Stimulated activated naive CD8-positive, alpha-beta T cell treated with anti-CD3 and anti-CD28 coated beads, Interleukin-15, amount 100 ng/mL, for 72 hours (primary cell): ENCODE measurements around the gene SUGCT.

Experiments
- ATAC-seq: fragments of 150-1000 bp; cut with Tn5 transposase; 2 replicates; pipeline ENCODE4 v1.10.0; 2021; ENCODE audit warnings: mild to moderate bottlenecking, moderate library complexity
- DNase-seq, 2 donors: peaks; one replicate each; pipeline ENCODE4 v3.0.0; 2021 to 2022
- H3K27ac Mint-ChIP-seq, 2 donors: one replicate each; pipeline ENCODE4 v1.8.0; 2022; ENCODE audit warnings: mild to moderate bottlenecking in 2 of 2, mixed read lengths in 2 of 2, moderate library complexity in 2 of 2
- H3K27me3 Mint-ChIP-seq: one replicate; pipeline ENCODE4 v1.8.0; 2022; ENCODE audit warnings: mixed read lengths
- H3K4me1 Mint-ChIP-seq: one replicate; pipeline ENCODE4 v1.8.0; 2022; ENCODE audit warnings: mild to moderate bottlenecking, mixed read lengths
- H3K4me3 Mint-ChIP-seq, 2 donors: one replicate each; pipeline ENCODE4 v1.8.0; 2022; ENCODE audit warnings: mild to moderate bottlenecking in 2 of 2, mixed read lengths in 2 of 2, moderate library complexity in 1 of 2
- H3K9me3 Mint-ChIP-seq, 2 donors: one replicate each; pipeline ENCODE4 v1.8.0; 2022; ENCODE audit warnings: mixed read lengths in 2 of 2

The SUGCT gene

DNA sequence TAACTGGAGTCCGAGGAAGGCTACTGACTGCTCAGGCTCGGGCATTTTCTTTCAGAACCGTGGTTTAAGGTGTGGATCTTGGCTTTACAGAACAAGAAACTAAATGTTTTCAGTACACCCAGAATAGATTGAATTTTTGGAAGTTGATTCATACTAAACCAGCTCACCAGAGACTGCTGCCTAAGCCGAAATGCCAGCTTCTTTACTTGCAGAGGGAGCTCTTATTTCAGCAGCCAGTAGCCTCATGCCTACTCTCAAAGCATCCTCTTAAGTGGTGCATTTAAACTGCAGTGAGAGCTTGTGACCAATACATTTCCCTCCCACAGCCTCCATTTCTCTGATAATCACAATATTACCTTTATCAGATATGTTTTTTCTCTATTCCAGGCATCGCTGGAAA lies 615.1 kb downstream of the SUGCT start:
- Mint-ChIP-seq H3K27ac (no peak overlapping the region), H3K4me1 (no peaks in the 10 kb centered on the region), H3K4me3 (no peak overlapping the region), H3K27me3 (no peaks in the 10 kb centered on the region), H3K9me3 (no peaks in the 10 kb centered on the region)
- DNase-seq (no peak), ATAC-seq (no peak)

DNA sequence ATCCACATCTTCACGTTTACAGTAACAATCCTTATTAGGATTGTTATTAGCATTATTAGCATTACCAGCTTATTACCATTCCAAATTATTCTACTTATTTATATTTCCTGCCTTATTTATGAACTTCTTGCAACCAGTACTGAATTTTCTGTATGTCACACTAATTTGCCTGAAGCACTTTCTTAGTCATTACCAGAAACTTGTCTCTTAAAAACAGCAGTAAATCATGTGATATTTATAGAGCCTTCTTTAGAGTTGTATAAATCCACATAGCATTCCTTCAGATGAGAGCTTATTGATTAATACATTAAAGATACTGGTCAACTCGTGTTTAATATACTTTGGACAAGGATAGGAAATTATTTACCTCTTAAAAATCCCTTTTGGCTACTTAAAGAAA lies 618.6 kb downstream of the SUGCT start:
- Mint-ChIP-seq H3K9me3 (no peaks in the 10 kb centered on the region), H3K27ac (no peak overlapping the region), H3K4me1 (no peaks in the 10 kb centered on the region), H3K4me3 (no peak overlapping the region), H3K27me3 (no peaks in the 10 kb centered on the region)
- ATAC-seq (no peak), DNase-seq (no peak)

DNA sequence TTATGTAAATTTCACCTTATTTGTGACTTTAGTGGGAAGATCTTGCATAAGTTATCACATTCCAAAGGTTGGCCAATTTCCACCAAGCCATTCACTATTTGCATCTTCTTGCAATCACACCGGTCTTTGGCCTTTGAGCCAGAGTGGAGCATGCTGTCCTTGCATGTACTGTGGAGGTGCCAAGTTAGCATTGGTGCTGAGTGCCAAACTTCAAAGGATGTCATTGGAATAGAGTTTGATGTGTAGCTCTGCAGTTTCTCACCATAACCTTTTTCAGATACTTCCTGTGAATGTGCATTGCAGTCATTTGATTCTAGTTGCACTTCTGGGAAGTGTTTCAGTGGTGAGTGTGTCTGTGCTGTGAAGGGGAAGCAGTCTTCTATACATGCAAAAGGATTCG lies 620.6 kb downstream of the SUGCT start:
- no peak for ATAC-seq
- no peaks in the 10 kb centered on the region for H3K27me3 Mint-ChIP-seq
- H3K4me1 Mint-ChIP-seq, result no peaks in the 10 kb centered on the region
- no peaks in the 10 kb centered on the region for H3K9me3 Mint-ChIP-seq
- H3K4me3 Mint-ChIP-seq, result no peak overlapping the region
- H3K27ac Mint-ChIP-seq, result no peak overlapping the region
- no peak for DNase-seq

DNA sequence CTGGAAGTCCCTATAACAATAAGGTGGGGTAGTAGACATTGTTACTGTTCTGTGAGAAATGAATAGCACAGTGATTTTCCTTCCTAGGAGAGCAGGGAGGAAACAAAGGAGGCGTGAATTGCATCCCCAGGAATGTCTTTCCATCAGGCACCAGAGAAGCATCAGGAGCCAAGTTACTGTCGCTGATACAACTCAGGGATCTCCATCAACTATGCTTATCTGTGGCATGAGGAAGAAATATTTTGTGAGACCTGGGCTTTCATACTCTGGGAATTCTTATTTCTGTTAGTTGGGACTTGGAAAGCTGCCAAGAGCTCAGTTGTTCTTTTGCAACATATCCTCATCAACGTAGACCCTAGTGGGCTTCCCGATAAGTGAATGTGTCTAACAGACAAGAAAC lies 622.3 kb downstream of the SUGCT start:
- no peak overlapping the region for H3K4me3 Mint-ChIP-seq
- no peak overlapping the region for H3K27ac Mint-ChIP-seq
- H3K9me3 Mint-ChIP-seq, result no peaks in the 10 kb centered on the region
- H3K27me3 Mint-ChIP-seq, result no peaks in the 10 kb centered on the region
- ATAC-seq (no peak), DNase-seq (no peak)
- H3K4me1 Mint-ChIP-seq, result no peaks in the 10 kb centered on the region

DNA sequence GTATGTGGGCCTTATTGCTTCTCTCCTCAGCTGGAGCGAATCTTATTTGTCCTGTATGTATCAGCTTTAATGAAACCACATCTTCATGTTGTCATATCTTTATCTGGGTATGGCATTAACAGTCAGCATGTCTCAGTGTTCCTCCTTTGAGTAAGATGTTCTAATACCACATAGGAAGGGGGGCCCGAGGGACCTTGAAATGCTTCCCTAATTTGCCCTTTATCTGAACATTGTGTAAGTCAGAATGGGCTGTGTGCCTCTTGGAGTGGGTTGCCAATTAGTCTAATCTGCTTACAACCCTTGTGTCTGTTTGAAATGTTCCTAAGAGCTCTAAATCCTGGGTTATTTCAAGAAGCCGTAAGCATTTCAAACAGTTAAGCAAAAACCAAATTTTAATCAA lies 623.8 kb downstream of the SUGCT start:
- H3K9me3 Mint-ChIP-seq, result no peaks in the 10 kb centered on the region
- DNase-seq (no peak), ATAC-seq (no peak)
- H3K4me3 Mint-ChIP-seq, result no peak overlapping the region
- no peaks in the 10 kb centered on the region for H3K27me3 Mint-ChIP-seq
- no peaks in the 10 kb centered on the region for H3K4me1 Mint-ChIP-seq
- no peak overlapping the region for H3K27ac Mint-ChIP-seq

DNA sequence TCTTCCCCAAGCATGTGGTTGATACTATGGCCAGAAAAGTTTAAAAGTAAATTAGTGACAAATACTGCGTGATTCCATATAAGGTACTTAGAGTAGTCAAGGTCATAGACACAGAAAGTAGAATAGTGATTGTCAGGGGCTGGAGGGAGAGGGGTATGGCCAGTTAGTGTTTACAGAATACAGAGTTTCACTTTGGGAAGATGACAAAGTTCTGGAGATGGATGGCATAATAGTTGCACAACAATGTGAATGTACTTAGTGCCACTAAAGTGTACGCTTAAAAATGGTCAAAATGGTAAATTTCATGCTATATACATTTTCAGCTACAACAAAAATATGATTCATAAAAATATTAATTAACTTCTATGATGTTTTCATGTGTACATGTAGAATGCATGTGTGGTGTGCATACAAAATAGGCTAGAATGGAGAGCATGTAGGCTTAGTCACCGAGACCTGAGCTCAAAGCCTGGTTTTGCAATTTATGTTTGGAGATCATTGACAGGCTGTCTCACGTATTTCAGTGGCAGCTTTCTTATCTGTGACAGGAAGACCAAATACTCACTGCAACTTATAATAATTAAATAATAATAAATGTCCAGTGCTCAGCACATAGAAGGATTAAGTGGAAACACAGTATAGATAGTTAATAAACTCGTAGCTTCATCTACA lies 625.6 kb downstream of the SUGCT start:
- H3K4me3 Mint-ChIP-seq, result no peak overlapping the region
- no peaks in the 10 kb centered on the region for H3K27me3 Mint-ChIP-seq
- no peaks in the 10 kb centered on the region for H3K9me3 Mint-ChIP-seq
- H3K4me1 Mint-ChIP-seq, result peaks cover under 1% of the 10 kb centered on the region
- ATAC-seq, result no peak
- no peak for DNase-seq
- peak overlapping the region in 1 of 2 donors; percentile 68 for H3K27ac Mint-ChIP-seq

DNA sequence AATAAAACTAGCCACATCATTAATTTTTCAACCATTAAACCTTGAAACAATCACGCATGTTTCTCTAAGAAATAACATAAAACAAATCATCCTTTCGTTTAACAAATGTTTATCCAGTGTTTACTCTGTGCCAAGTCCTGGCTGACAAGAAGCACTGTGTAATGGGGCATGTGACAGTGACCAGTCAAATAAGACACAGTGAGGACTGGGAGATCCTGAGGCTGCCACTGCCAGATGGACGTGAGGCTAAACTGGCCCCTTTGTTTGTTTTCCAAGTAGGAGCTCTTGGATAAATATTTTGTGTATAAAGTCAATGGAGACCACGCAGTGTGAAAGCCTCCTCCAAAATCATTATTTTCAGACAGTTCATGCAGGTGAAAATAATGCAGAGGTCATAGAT lies 626.2 kb downstream of the SUGCT start:
- Mint-ChIP-seq H3K4me1 (peaks cover 5% of the 10 kb centered on the region), H3K4me3 (no peak overlapping the region), H3K27ac (no peak overlapping the region), H3K27me3 (no peaks in the 10 kb centered on the region), H3K9me3 (no peaks in the 10 kb centered on the region)
- no peak for ATAC-seq
- DNase-seq, result no peak

DNA sequence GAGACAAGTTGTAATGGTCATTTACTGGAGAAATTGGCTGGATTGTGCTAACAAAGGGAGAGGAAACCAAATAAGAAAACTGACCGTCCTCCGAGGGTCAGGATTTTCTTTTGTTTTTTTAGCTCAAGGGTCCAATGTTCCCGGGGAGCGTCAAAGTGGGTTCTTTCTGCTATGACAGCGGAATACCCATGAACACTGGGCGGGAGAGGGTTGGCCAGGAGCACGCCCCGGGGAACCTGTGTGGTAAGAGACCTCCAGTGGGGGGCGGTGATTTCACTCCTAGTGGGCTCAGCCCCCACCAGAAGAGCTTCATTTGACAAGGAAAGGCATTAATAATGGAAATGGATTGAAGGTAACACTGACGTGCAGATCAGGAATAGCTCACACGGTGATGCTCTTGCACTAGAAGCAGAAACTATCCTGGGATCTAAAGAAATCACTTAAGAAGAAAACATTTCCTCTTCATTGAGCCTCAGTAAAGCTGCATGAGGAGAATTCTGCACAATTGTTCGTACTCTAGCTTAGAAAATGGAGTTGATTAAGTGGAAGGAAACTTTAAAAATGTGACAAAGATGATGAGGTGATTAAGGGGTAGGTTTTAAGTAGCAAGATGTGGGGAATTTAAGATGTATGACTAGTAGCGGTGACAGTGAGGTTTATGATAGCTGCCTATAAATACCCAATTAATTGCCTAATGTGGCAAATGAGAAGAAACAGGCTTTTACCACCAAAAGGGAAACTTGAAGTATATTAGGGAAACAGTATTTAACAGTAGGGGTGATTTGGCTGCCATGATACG lies 627.2 kb downstream of the SUGCT start:
- Mint-ChIP-seq H3K9me3 (no peaks in the 10 kb centered on the region), H3K4me1 (peaks cover 5% of the 10 kb centered on the region), H3K27me3 (no peaks in the 10 kb centered on the region), H3K4me3 (no peak overlapping the region), H3K27ac (no peak overlapping the region)
- ATAC-seq, result no peak
- no peak for DNase-seq

DNA sequence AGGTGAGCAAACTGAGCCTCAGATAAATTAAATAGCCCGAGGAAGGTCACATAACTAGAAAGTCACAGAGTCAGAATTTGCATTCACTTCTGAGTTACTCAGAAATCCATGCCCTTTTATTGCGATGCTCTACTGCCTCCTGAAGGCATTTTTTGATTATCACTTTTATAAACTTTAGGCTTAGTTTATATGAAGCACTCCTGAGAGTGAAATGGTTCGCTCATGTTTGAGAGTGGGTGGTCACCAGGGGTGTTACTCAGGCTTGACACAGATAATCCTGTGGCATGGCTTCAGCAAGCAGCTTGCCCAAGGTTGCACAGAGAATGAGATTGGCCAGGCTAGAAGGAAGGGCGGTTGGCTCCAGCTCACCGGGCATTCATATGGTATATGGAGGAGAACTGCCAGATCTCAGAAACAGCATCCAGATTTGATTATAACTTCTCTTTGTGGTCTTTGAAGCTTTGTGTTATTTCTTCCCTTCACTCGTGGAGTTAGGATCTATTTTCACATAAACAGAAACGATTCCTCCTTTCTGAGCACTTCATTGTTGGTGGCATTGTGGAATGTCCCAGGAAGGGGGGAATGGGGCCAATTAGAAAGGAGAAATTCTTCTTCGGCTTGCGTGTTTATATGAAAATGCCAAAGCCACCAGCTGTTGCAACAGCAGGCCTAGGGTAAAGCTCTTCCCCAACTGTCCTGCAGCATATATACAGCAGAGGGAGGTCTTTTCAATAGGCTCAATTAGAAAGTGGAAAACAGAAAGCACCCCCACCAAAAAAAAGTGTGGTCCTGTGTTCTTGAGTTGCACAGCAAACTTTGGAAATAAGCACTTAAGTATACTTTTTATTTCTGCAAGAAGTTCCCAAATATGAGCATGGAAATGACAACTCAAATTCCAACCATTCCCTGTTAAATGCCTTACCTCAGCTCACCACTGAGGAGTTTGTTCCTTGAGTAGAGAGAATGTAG lies 628.8 kb downstream of the SUGCT start:
- Mint-ChIP-seq H3K4me1 (peaks cover 5% of the 10 kb centered on the region), H3K27me3 (no peaks in the 10 kb centered on the region), H3K27ac (no peak overlapping the region), H3K4me3 (no peak overlapping the region), H3K9me3 (no peaks in the 10 kb centered on the region)
- DNase-seq (no peak), ATAC-seq (no peak)

DNA sequence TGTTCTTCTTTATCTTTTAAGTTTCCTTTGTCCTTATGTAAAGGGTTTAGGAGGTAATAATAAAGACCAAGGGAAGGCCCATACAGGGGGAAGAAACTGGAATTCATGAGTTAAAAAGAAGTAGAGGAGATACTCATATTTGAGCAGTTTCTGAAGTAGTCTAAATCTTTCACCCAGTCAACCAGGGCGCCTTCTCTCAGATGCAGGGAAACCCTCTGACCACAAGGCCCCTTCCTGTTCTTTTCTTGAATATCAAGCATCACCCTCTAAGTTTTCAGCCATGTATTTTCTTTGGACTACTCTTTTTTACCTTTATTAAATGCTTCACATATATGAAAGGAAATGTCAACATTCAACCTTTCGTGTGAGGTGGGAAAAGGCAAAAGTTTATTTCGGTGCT lies 630.8 kb downstream of the SUGCT start:
- H3K4me3 Mint-ChIP-seq, result no peak overlapping the region
- no peak for DNase-seq
- ATAC-seq, result no peak
- peaks cover 5% of the 10 kb centered on the region for H3K4me1 Mint-ChIP-seq
- no peaks in the 10 kb centered on the region for H3K27me3 Mint-ChIP-seq
- H3K9me3 Mint-ChIP-seq, result no peaks in the 10 kb centered on the region
- no peak overlapping the region for H3K27ac Mint-ChIP-seq

DNA sequence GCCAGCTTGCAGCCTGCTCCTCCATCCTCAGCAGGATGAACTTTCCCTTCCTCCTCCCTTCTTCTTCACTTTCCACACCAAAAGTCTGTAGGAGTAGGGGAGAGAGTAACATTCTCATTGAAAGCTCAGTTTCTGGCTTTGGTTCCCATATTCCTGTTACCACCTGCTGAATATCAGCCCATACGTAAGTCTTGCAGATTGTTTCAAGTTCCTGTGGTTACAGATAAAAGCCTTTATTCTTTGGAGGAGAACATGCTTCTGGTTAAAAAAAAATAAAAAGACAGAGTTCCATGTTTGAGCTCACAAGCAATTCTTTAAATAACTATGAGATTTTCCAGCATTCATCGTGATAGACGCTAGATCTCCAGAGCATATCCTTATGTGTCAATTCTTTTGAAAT lies 637.3 kb downstream of the SUGCT start:
- Mint-ChIP-seq H3K4me3 (no peak overlapping the region), H3K9me3 (no peaks in the 10 kb centered on the region), H3K27me3 (no peaks in the 10 kb centered on the region), H3K27ac (no peak overlapping the region), H3K4me1 (no peaks in the 10 kb centered on the region)
- ATAC-seq, result no peak
- no peak for DNase-seq

DNA sequence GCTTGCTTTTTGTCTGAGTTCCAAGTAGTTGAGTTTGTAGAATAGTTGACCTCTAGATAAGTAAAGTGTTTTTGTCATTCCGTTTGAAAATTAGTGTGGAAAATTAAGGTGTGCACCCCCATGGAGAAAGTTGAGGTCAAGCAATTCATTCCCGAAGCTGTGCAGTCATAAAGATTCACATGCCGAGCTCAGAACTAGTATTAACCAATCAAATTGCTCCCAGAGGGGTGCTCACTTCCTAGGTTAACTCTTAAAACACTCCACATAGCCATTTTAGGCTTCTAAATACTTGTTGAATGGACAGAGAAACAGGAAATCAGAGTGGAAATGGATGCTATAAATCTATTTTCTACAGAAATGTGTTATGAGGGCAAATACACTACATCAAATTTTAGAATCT lies 638.9 kb downstream of the SUGCT start:
- no peak overlapping the region for H3K4me3 Mint-ChIP-seq
- no peak overlapping the region for H3K27ac Mint-ChIP-seq
- ATAC-seq, result no peak
- H3K27me3 Mint-ChIP-seq, result no peaks in the 10 kb centered on the region
- no peak for DNase-seq
- H3K4me1 Mint-ChIP-seq, result no peaks in the 10 kb centered on the region
- no peaks in the 10 kb centered on the region for H3K9me3 Mint-ChIP-seq

DNA sequence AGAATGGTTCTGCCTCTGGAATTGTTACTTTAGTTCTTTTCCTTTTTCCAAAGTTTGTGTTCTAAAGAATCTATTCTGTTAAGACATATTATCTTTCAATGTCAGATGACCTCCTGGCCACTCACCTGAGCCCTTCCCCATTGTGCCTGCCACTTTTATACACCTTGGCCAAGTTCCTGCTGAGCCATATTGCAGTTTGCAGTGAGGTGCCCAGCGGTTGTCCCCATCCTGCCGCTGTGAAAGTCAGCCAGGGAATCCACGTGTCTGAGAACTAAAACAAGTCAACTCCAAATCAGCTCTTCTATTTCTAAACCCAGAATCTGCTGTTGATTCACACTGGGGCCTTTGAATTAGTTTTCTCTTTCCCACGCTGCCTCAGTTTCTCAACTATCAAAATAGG lies 641.1 kb downstream of the SUGCT start:
- peak overlapping the region in 1 of 2 donors; percentile 34 for H3K27ac Mint-ChIP-seq
- no peak overlapping the region for H3K4me3 Mint-ChIP-seq
- DNase-seq (no peak), ATAC-seq (no peak)
- H3K27me3 Mint-ChIP-seq, result no peaks in the 10 kb centered on the region
- no peaks in the 10 kb centered on the region for H3K4me1 Mint-ChIP-seq
- H3K9me3 Mint-ChIP-seq, result no peaks in the 10 kb centered on the region

DNA sequence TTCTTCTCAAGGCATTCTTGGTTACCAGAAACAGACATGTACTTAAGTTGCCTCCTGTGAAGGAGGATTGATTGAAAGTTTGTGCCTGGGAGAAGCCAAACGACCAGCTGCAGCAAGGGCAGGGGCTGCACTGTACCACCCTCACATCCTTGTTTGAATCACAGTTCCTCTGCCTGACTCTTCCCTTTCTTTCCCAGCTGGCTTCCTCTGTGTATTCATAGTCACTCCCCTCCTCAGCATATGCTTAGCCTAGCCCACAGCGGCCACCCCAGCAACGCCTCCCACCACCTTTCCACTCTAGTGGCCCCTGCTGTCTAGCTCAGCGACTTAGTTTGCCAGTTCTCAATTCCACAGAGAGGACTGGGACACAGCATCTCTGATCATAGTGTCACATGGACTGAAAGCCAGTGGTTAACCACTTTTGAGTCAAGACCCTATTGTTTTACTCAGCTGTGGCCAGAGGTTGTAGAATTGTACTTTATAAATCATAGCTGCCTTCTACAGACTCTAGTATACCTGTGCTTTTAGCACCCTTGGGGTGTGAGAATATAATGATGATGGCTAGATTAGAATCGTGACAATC lies 643.0 kb downstream of the SUGCT start:
- no peaks in the 10 kb centered on the region for H3K4me1 Mint-ChIP-seq
- ATAC-seq, result peak; percentile 71

DNA sequence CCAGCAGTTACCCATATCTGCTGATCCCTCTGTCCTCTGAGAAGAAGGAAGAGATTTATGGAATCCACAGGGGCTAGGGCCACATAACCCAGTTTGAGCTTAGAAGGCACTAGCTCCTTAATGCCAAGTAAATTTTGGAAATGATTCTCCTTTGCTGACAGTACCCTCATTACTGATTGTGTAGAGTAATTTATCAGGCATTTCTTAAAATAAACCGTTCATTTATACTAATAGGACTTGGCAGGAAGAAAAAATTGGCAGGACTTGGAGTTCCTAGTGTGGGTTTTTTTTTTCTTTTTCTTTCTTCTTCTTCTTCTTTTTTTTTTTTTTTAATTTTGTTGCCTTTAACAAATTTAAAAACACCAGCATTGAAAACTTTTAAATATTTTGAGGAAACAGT lies 645.7 kb downstream of the SUGCT start:
- no peaks in the 10 kb centered on the region for H3K27me3 Mint-ChIP-seq
- no peak for ATAC-seq
- H3K4me1 Mint-ChIP-seq, result no peaks in the 10 kb centered on the region
- DNase-seq, result no peak
- H3K4me3 Mint-ChIP-seq, result no peak overlapping the region
- H3K27ac Mint-ChIP-seq, result no peak overlapping the region
- no peaks in the 10 kb centered on the region for H3K9me3 Mint-ChIP-seq

More for the DNA sequence above, 643.0 kb downstream of the SUGCT start:
- H3K27ac Mint-ChIP-seq, result no peak overlapping the region
- no peak overlapping the region for H3K4me3 Mint-ChIP-seq
- H3K9me3 Mint-ChIP-seq, result no peaks in the 10 kb centered on the region
- no peak for DNase-seq
- H3K27me3 Mint-ChIP-seq, result no peaks in the 10 kb centered on the region
